Fibroblast of the aortic adventitia (primary cell): Measurements from ENCODE around the gene DYNC2I2. TPM values are rescaled to one million over a fixed set of nuclear protein-coding genes. Genes with fewer than 3 reads are reported as not detected.

ENCODE experiments used
- DNase-seq: peaks from one replicate; pipeline ENCODE4 v3.0.0-alpha.2; 2010; ENCODE audit warnings: low read depth
- H3K4me3 ChIP-seq: 2 replicates; pipeline ENCODE4 v1.5.1; 2011; ENCODE audit warnings: low read depth, mild to moderate bottlenecking, control low read depth, low read length, moderate library complexity
- CTCF ChIP-seq: IDR thresholded peaks from 2 replicates; pipeline ENCODE4 v1.5.1; 2011; ENCODE audit warnings: mild to moderate bottlenecking, low read length, control low read depth, inconsistent platforms; ENCODE audit not compliant: insufficient read depth
- total RNA-seq: library from RNA; depleted of rRNA; stranded (reverse); fragments of >200 nt; gene quantifications from 2 replicates; pipeline ENCODE4 v1.2.3, GENCODE V29; 2012; ENCODE audit warnings: low replicate concordance

Gene DYNC2I2
- total RNA-seq, 1 donor: 65.7 TPM

- DNase-seq: no peak
- H3K4me3 ChIP-seq: no peak overlapping the region
- no peak for TF ChIP-seq CTCF
Observed at GRCh38 chr9:128626181-128626580, 30.5 kb downstream of the DYNC2I2 start.

GRCh38 chr9:128625391-128626146 is 31.1 kb downstream of the DYNC2I2 start:
- no peak for DNase-seq
- no peak overlapping the region for H3K4me3 ChIP-seq
- no peak for TF ChIP-seq CTCF

DNA sequence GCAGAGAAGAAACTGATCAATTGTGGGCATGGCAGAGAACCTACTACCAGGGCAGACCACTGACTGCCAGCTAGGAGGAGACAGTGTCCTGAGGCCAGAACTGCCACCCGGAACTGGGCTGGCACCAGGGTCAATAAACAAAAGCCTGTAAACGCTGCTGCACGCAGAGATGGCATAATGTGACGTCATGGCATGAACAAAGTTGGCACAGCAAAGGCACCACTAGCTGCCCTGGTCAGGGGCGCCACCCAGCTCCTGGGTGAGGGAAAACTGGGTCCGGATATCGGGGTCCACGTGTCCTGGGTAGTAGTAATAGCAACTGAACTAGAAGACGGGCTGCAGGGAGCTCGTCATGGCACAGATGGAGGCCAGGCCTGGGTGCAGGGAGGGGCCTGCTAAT is 32.1 kb downstream of the DYNC2I2 start:
- no peak for DNase-seq
- no peak for TF ChIP-seq CTCF
- H3K4me3 ChIP-seq: no peak overlapping the region

GRCh38 chr9:128621730-128622455 is 34.8 kb downstream of the DYNC2I2 start:
- DNase-seq: no peak
- no peak for TF ChIP-seq CTCF

DNA sequence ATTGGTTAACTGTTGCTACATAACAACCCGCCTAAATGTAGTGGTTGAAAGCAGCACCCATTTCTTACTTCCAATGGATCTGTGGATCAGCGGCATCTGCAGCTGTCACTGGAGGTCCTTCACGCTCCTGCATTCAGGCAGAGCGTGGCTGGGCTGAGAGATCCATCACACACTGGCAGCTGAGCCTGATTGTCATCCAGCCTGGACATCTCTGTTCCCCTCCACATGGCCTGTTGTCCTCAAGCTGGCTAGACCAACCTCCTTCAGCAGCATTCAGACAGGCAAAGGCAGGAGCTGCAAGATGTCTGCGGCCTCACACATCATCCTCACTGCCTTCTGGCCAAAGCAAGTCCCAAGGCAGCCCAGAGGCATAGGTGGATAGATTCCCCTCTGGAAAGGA is 36.9 kb downstream of the DYNC2I2 start:
- H3K4me3 ChIP-seq: no peak overlapping the region
- no peak for TF ChIP-seq CTCF
- no peak for DNase-seq

More at GRCh38 chr9:128621730-128622455, 34.8 kb downstream of the DYNC2I2 start:
- no peak overlapping the region for H3K4me3 ChIP-seq

DNA sequence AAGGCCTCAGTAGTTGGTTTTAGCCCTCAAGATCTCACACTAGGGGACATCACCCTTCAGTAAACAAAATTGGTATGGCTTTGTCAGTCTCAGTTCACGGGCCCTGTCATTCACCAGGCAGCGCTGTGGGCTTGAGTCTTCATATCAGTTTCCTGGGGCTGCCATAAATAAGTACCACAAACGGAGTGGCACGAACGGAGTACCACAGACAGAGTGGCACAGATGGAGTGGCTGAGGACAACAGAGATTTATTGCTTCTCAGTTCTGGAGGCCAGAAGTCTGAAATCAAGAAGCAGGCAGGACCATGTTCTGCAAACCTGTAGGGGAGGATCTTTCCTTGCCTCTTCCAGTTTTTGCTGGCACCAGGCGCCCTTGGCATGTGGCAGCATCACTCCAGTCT is 37.5 kb downstream of the DYNC2I2 start:
- no peak for DNase-seq
- no peak overlapping the region for H3K4me3 ChIP-seq
- no peak for TF ChIP-seq CTCF

- H3K4me3 ChIP-seq: no peak overlapping the region
- TF ChIP-seq CTCF: no peak
- DNase-seq: no peak
Observed at GRCh38 chr9:128617943-128618342, 38.7 kb downstream of the DYNC2I2 start.
